C4-2B (cell line): Measurements from ENCODE around the gene TTC28.

Experiments
- ZFX ChIP-seq: fragments of 450-650 bp; IDR thresholded peaks from 2 replicates; pipeline ENCODE4 v1.6.1; 2017
- TF ChIP-seq, protein P1 (sequence below): fragments of 450-650 bp; conservative IDR thresholded peaks from 2 replicates; pipeline ENCODE4 v1.5.1; 2017; ENCODE audit warnings: mild to moderate bottlenecking

DNA sequence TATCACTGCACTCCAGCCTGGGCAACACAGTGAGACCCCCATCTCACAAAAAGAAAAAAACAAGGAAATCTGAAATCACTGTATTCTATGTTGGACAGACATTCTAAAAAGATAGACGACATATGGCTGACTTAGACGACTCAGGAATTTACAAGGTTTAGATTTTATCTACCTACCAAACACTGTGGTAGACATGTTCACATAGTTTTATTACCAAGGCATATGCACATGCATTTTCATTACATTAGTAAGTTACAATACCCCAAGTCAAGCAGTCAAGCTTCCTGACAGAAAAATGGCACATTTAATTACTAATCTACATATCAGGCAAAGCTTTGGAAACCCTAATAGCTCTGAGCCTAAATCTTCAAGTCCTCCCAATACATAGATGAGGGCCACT, 262.2 kb downstream of the TTC28 start:
- TF ChIP-seq, protein P1, sequence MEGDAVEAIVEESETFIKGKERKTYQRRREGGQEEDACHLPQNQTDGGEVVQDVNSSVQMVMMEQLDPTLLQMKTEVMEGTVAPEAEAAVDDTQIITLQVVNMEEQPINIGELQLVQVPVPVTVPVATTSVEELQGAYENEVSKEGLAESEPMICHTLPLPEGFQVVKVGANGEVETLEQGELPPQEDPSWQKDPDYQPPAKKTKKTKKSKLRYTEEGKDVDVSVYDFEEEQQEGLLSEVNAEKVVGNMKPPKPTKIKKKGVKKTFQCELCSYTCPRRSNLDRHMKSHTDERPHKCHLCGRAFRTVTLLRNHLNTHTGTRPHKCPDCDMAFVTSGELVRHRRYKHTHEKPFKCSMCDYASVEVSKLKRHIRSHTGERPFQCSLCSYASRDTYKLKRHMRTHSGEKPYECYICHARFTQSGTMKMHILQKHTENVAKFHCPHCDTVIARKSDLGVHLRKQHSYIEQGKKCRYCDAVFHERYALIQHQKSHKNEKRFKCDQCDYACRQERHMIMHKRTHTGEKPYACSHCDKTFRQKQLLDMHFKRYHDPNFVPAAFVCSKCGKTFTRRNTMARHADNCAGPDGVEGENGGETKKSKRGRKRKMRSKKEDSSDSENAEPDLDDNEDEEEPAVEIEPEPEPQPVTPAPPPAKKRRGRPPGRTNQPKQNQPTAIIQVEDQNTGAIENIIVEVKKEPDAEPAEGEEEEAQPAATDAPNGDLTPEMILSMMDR = no peak
- TF ChIP-seq ZFX = no peak
